GM23338 (cell line): ENCODE measurements around the gene RNF145. TPM values are rescaled to one million over a fixed set of nuclear protein-coding genes. Genes with fewer than 3 reads are reported as not detected.

Source experiments
- ATAC-seq: fragments of 200-7000 bp; cut with Tn5 transposase; 3 replicates; pipeline ENCODE4 v1.9.1; 2020
- DNase-seq: peaks from one replicate; pipeline ENCODE4 v3.0.0-alpha.2; 2015; ENCODE audit warnings: low spot score
- H2AFZ ChIP-seq: fragments of 200-600 bp; sonication (generic); 2 replicates; pipeline ENCODE4 v1.8.0; 2016; ENCODE audit warnings: antibody characterized with exemption, mild to moderate bottlenecking, moderate library complexity
- H3F3A ChIP-seq: fragments of 200-600 bp; sonication (generic); replicated peaks from 2 replicates; pipeline ENCODE4 v1.8.0; 2017; ENCODE audit warnings: antibody characterized with exemption, mixed run types, low read depth
- H3K27ac ChIP-seq: fragments of 200-600 bp; sonication (generic); 2 replicates; pipeline ENCODE4 v1.6.1; 2016; ENCODE audit warnings: low read depth
- H3K27me3 ChIP-seq: fragments of 200-600 bp; sonication (generic); 2 replicates; pipeline ENCODE4 v1.8.0; 2016; ENCODE audit warnings: mild to moderate bottlenecking, mixed run types, moderate library complexity; ENCODE audit not compliant: insufficient read depth
- H3K36me3 ChIP-seq: fragments of 200-600 bp; sonication (generic); 2 replicates; pipeline ENCODE4 v1.8.0; 2016; ENCODE audit warnings: mild to moderate bottlenecking; ENCODE audit not compliant: insufficient read depth
- H3K4me1 ChIP-seq: fragments of 200-600 bp; sonication (generic); 2 replicates; pipeline ENCODE4 v1.8.0; 2016; ENCODE audit warnings: mild to moderate bottlenecking, moderate library complexity; ENCODE audit not compliant: insufficient read depth
- H3K4me2 ChIP-seq: fragments of 200-600 bp; sonication (generic); 2 replicates; pipeline ENCODE4 v1.7.1; 2017; ENCODE audit warnings: mixed run types
- H3K4me3 ChIP-seq: fragments of 200-600 bp; sonication (generic); 2 replicates; pipeline ENCODE4 v1.6.1; 2016; ENCODE audit warnings: mixed run types
- H3K79me2 ChIP-seq: fragments of 200-600 bp; sonication (generic); replicated peaks from 2 replicates; pipeline ENCODE4 v1.8.0; 2017; ENCODE audit warnings: mild to moderate bottlenecking; ENCODE audit not compliant: insufficient read depth
- H3K9me2 ChIP-seq: fragments of 200-600 bp; sonication (generic); 2 replicates; pipeline ENCODE4 v1.8.0; 2017; ENCODE audit not compliant: insufficient read depth
- H4K20me1 ChIP-seq: fragments of 200-600 bp; sonication (generic); replicated peaks from 2 replicates; pipeline ENCODE4 v1.8.0; 2017; ENCODE audit warnings: mild to moderate bottlenecking; ENCODE audit not compliant: insufficient read depth
- H3K27ac Mint-ChIP-seq: 2 replicates; pipeline ENCODE4 v1.8.0; 2020; ENCODE audit warnings: inconsistent platforms, mild to moderate bottlenecking, moderate library complexity, mixed read lengths
- H3K27me3 Mint-ChIP-seq: 3 replicates; pipeline ENCODE4 v1.8.0; 2022; ENCODE audit warnings: low read depth, mild to moderate bottlenecking, moderate library complexity, mixed read lengths, inconsistent platforms; ENCODE audit not compliant: insufficient read depth, poor library complexity
- H3K36me3 Mint-ChIP-seq: 3 replicates; pipeline ENCODE4 v1.8.0; 2021; ENCODE audit warnings: low read depth, mild to moderate bottlenecking, inconsistent platforms, moderate library complexity, mixed read lengths
- H3K4me1 Mint-ChIP-seq: 3 replicates; pipeline ENCODE4 v1.8.0; 2020; ENCODE audit warnings: mild to moderate bottlenecking, inconsistent platforms, mixed read lengths
- H3K4me3 Mint-ChIP-seq: 3 replicates; pipeline ENCODE4 v1.8.0; 2021; ENCODE audit warnings: moderate library complexity, mild to moderate bottlenecking, inconsistent platforms, mixed read lengths
- H3K9me3 Mint-ChIP-seq: 3 replicates; pipeline ENCODE4 v1.8.0; 2020; ENCODE audit warnings: moderate library complexity, mild to moderate bottlenecking, inconsistent platforms, mixed read lengths
- CREB1 ChIP-seq: fragments of 250-450 bp; sonication (Bioruptor Pico); IDR thresholded peaks from 2 replicates; pipeline ENCODE4 v1.5.0; 2020; ENCODE audit warnings: low read depth, mild to moderate bottlenecking, moderate library complexity
- CTCF ChIP-seq, 2 experiments: fragments of 200-600 bp in 1 of 2; sonication (generic) in 1 of 2; conservative IDR thresholded peaks; 2 replicates each; pipeline versions ENCODE4 v1.5.1 to v1.6.1; 2016 to 2017; ENCODE audit warnings: antibody characterized with exemption in 2 of 2, low read depth in 2 of 2, mild to moderate bottlenecking in 2 of 2, moderate library complexity in 1 of 2
- ETS1 ChIP-seq: IDR thresholded peaks from 2 replicates; pipeline ENCODE4 v1.6.1; 2016; ENCODE audit warnings: antibody characterized with exemption
- EZH2 ChIP-seq: fragments of 200-600 bp; sonication (generic); IDR thresholded peaks from one replicate; pipeline ENCODE4 v1.8.0; 2017; ENCODE audit warnings: antibody characterized with exemption, mild to moderate bottlenecking, low read depth; ENCODE audit not compliant: unreplicated experiment
- EZH2phosphoT487 ChIP-seq: fragments of 200-600 bp; sonication (generic); IDR thresholded peaks from one replicate; pipeline ENCODE4 v1.8.1; 2018; ENCODE audit warnings: antibody characterized with exemption; ENCODE audit not compliant: unreplicated experiment
- JUNB ChIP-seq: IDR thresholded peaks from one replicate; pipeline ENCODE4 v1.6.1; 2016; ENCODE audit warnings: antibody characterized with exemption; ENCODE audit not compliant: unreplicated experiment
- NANOG ChIP-seq: IDR thresholded peaks from 2 replicates; pipeline ENCODE4 v1.6.1; 2016; ENCODE audit warnings: antibody characterized with exemption, borderline replicate concordance
- POLR2AphosphoS5 ChIP-seq: IDR thresholded peaks from 2 replicates; pipeline ENCODE4 v1.6.1; 2016; ENCODE audit warnings: antibody characterized with exemption, low read depth
- REST ChIP-seq: IDR thresholded peaks from one replicate; pipeline ENCODE4 v1.6.1; 2018; ENCODE audit warnings: antibody characterized with exemption; ENCODE audit not compliant: unreplicated experiment
- STAT1 ChIP-seq: IDR thresholded peaks from one replicate; pipeline ENCODE4 v1.6.1; 2016; ENCODE audit warnings: antibody characterized with exemption; ENCODE audit not compliant: unreplicated experiment
- ZNF114 ChIP-seq: fragments of 250-450 bp; sonication (Bioruptor Pico); IDR thresholded peaks from 2 replicates; pipeline ENCODE4 v1.5.0; 2020; ENCODE audit warnings: mild to moderate bottlenecking, moderate library complexity
- ZNF331 ChIP-seq: fragments of 250-450 bp; sonication (Bioruptor Pico); IDR thresholded peaks from 2 replicates; pipeline ENCODE4 v1.5.0; 2020; ENCODE audit warnings: low read depth, mild to moderate bottlenecking, moderate library complexity
- ZNF462 ChIP-seq: fragments of 250-450 bp; sonication (Bioruptor Pico); IDR thresholded peaks from 2 replicates; pipeline ENCODE4 v1.5.0; 2020; ENCODE audit warnings: mild to moderate bottlenecking, moderate library complexity
- polyA plus RNA-seq: library from polyadenylated mRNA; unstranded; fragments of >200 nt; fragmentation: Nextera tagmentation; extraction: Ambion mirVana; gene quantifications from 2 replicates; pipeline ENCODE4 v1.2.1, GENCODE V29; 2016
- total RNA-seq: library from RNA; depleted of rRNA; stranded (reverse); fragments of >200 nt; shearing (Covaris generic); gene quantifications from 2 replicates; pipeline ENCODE4 v1.2.3, GENCODE V29; 2014

The RNF145 gene
- total and polyA plus RNA-seq, 2 experiments from 2014 or later = 15.6 to 43.5 TPM

- no peak for ATAC-seq
- TF ChIP-seq ZNF331 (CRISPR knock-in tag) = no peak
- TF ChIP-seq REST = no peak
- TF ChIP-seq CREB1 = no peak
- no peak for TF ChIP-seq ETS1
- no peak for TF ChIP-seq ZNF114 (CRISPR knock-in tag)
- TF ChIP-seq NANOG = no peak
- TF ChIP-seq CTCF (conservative IDR thresholded peaks at IDR 0.05; ENCODE audit: low read depth in 2 of 2) = no peak
- TF ChIP-seq ZNF462 (CRISPR knock-in tag) = no peak
- no peak for TF ChIP-seq POLR2AphosphoS5
- no peak for TF ChIP-seq EZH2phosphoT487
- TF ChIP-seq STAT1 = no peak
- no peak for TF ChIP-seq JUNB
- no peak for TF ChIP-seq EZH2
Observed at GRCh38 chr5:159112436-159112835, 96.9 kb downstream of the RNF145 start.

More at GRCh38 chr5:159112436-159112835, 96.9 kb downstream of the RNF145 start:
- H3K36me3 ChIP-seq = no peaks in the 10 kb centered on the region
- no peaks in the 10 kb centered on the region for H3F3A ChIP-seq
- no peaks in the 10 kb centered on the region for H4K20me1 ChIP-seq
- no peak overlapping the region for H3K27ac ChIP-seq
- H3K27me3 Mint-ChIP-seq = peaks cover 2% of the 10 kb centered on the region
- H2AFZ ChIP-seq = no peak overlapping the region
- peaks cover 6% of the 10 kb centered on the region for H3K27me3 ChIP-seq
- H3K4me1 Mint-ChIP-seq = no peaks in the 10 kb centered on the region
- H3K9me3 Mint-ChIP-seq = no peaks in the 10 kb centered on the region
- H3K36me3 Mint-ChIP-seq = no peaks in the 10 kb centered on the region
- H3K4me2 ChIP-seq = no peak overlapping the region
- H3K27ac Mint-ChIP-seq = no peak overlapping the region
- H3K9me2 ChIP-seq = no peaks in the 10 kb centered on the region
- H3K4me3 Mint-ChIP-seq = no peak overlapping the region
- DNase-seq = no peak
- no peaks in the 10 kb centered on the region for H3K79me2 ChIP-seq
- no peak overlapping the region for H3K4me3 ChIP-seq
- H3K4me1 ChIP-seq = no peaks in the 10 kb centered on the region
